ENCODE data around the gene DLG1. TPM values are rescaled to one million over a fixed set of nuclear protein-coding genes. Genes with fewer than 3 reads are reported as not detected.
"Not testable (repeated sequence)": the region's sequence is repeated elsewhere in the genome, so short reads cannot be mapped to it uniquely, and the experiment has no call there.

Gene DLG1
- polyA plus RNA-seq, 4 donors = 77.6 to 89.6 (median 84.2) TPM

GRCh38 chr3:197125636-197126035 is 172.8 kb downstream of the DLG1 start:
- DNase-seq (ENCODE audit: low read depth in 4 of 4, low spot score in 2 of 4) = no peak

- no peak for DNase-seq (ENCODE audit: low read depth in 4 of 4, low spot score in 2 of 4)
Observed at GRCh38 chr3:197124713-197125112, 173.7 kb downstream of the DLG1 start.

GRCh38 chr3:197122394-197122793 is 176.0 kb downstream of the DLG1 start:
- DNase-seq (ENCODE audit: low read depth in 4 of 4, low spot score in 2 of 4) = no peak

DNA sequence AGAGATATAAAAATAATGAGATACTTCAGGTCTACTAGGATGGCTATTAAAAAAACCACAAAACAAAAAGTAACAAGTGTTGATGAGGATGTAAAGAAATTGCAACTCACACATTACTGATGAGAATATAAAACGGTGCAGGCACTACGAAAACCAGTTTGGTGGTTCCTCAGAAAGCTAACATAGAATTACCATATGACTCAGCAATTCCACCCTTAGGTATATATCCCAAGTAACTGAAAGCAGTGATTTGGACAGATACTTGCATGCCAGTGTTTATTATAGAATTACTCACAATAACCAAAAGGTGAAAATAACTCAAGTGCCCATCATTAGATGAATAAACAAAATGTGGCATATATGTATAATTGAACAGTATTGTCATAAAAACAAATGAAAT is 181.3 kb downstream of the DLG1 start:
- no peak for DNase-seq (ENCODE audit: low read depth in 4 of 4, low spot score in 2 of 4)

GRCh38 chr3:197114007-197114406 is 184.4 kb downstream of the DLG1 start:
- no peak for DNase-seq (ENCODE audit: low read depth in 4 of 4, low spot score in 2 of 4)

- DNase-seq (ENCODE audit: low read depth in 4 of 4, low spot score in 2 of 4) = no peak
Observed at GRCh38 chr3:197111685-197112084, 186.7 kb downstream of the DLG1 start.

DNA sequence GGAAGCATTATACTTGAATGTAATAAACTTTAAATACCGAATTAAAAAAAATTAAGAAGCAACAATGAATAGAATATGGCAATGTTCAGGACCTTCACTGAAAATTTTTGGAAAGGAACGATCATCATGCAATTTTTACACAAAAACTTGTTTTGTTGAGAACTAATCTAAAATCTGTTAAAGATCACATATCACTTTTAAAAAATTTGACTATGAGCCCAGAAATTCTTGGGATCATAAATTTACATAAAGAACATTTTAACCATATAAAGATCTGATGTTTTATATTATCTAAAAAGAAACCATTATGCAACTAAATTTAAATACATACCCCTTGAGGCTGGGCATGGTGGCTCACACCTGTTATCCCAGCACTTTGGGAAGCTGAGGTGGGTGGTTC is 192.6 kb downstream of the DLG1 start:
- DNase-seq (ENCODE audit: low read depth in 4 of 4, low spot score in 2 of 4) = no peak

GRCh38 chr3:197104738-197105137 is 193.7 kb downstream of the DLG1 start:
- DNase-seq (ENCODE audit: low read depth in 4 of 4, low spot score in 2 of 4) = no peak

- DNase-seq (ENCODE audit: low read depth in 4 of 4, low spot score in 2 of 4) = no peak
Observed at GRCh38 chr3:197103766-197104165, 194.6 kb downstream of the DLG1 start.

- DNase-seq (ENCODE audit: low read depth in 4 of 4, low spot score in 2 of 4) = no peak
Observed at GRCh38 chr3:197093871-197094270, 204.5 kb downstream of the DLG1 start.

- DNase-seq (ENCODE audit: low read depth in 4 of 4, low spot score in 2 of 4) = peak in 1 of 4 donors; percentile 21
Observed at GRCh38 chr3:197088370-197088769, 210.0 kb downstream of the DLG1 start.

DNA sequence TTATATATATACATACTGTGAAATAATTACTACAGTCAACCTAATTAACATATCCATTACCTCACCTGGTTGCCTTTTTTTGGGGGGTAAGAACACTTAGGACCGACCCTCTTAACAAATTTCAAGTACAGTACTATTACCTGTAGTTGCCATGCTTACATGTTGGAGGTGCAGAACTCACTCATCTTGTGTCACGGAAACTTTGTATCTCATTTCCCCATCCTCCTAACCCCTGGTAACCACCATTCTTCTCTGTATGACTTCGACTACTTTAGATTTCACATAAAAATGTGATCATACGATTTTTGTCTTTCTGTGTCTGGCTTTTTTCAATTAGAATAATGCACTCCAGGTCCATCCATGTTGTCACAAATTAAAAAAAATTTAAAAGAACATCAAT is 213.3 kb downstream of the DLG1 start:
- no peak for DNase-seq (ENCODE audit: low read depth in 4 of 4, low spot score in 2 of 4)

DNA sequence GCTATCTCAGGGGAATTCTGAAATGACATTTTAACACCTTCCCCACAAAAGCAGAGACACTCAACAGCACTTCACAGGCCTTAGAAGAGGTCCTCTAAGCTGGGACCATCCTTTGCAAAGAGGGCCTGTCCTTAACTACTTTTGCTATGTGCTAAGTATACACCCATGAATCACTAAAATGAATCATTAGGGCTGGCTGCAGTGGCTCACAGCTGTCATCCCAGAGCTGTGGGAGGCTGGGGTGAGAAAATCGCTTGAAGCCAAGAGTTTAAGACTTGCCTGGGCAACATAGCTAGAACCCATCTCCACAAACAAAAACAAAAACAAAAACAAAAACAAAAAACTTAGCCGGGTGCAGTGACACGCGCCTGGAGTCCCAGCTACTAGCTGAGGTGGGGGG is 214.9 kb downstream of the DLG1 start:
- no peak for DNase-seq (ENCODE audit: low read depth in 4 of 4, low spot score in 2 of 4)

DNA sequence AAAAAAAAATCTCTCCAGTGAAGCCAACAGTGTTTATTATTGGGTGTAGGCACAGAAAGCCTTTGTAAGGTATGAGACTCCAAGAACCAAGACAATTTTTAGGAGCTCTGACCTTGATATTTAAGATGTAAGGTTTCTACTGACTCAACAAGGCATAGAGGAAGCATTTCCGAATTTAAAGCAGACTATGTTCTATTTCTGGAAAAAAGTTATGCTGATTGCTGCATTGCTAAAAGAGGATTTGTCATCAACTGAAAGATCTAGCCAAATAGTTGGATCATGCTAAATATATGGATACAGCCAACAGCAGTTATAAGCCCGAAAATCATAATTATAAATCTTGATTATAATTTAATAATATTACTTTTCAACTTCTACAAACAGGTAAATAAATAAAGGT is 215.5 kb downstream of the DLG1 start:
- no peak for DNase-seq (ENCODE audit: low read depth in 4 of 4, low spot score in 2 of 4)

DNA sequence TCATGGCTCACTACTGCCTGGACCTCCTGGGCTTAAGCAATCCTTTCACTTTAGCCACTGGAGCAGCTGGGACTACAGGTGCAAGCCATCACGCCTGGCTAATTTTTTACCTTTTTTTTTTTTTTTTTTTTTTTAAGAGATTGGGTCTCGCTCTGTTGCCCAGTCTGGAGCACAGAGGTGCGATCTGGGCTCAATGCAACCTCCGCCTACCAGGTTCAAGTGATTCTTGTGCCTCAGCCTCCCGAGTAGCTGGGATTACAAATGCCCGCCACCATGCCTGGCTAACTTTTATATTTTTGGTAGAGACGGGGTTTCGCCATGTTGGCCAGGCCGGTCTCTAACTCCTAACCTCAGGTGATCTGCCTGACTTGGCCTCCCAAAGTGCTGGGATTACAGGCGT is 218.1 kb downstream of the DLG1 start:
- DNase-seq (ENCODE audit: low read depth in 4 of 4, low spot score in 2 of 4) = no peak

DNA sequence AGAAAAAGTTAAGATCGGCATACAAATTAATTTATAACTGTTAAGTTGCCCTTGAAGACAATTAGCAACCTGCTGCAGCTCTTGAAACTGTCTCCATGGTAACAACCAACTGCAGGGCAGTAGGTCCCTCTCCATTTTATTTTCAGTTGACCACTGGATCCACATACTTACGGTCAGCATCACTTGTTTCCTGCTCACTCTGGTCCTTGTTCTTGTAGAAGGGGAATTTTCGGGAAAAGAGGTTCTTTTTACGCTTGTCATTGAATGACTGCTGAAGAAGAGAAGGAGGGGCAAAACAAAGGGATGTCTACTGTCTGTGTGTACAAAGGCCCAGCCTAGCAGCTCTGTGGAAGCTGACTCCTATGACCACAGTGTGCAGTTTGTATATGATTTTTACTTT is 222.0 kb downstream of the DLG1 start:
- no peak for DNase-seq (ENCODE audit: low read depth in 4 of 4, low spot score in 2 of 4)

DNA sequence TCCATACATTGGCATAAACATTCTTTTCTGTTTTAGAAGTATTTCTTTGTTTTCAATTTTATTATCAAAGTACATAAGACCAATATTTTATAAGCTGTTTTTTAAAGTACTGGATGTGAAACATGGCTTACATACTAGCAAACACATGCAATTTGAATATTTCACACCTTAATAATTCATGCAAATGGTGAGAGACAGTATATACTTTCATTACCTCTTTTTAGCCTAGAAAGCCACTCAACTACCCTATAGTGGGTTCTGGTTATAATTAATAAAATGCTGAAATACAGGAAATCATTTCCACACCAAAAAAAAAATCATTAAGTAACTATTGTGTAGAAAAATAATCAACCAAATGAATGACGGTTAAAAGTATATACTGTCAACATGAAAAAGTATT is 230.3 kb downstream of the DLG1 start:
- DNase-seq (ENCODE audit: low read depth in 4 of 4, low spot score in 2 of 4) = no peak

DNA sequence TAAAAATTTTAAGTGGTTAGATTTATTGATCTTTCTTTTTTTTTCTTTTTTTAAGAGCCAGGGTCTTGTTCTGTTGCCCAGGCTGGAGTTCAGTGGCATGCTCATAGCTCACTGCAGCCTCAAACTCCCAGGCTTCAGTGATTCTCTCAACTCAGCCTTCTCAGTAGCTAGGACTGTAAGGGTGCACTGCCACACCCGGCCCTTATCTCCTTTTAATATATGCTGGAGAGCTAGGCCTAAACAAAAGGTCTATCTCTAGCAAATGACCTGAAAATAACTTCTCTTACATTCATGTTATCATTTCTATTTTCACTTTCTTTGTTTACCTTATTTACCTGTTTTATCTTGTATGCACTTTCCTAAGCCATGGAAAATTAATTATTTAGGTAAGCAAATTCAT is 233.6 kb downstream of the DLG1 start:
- no peak for DNase-seq (ENCODE audit: low read depth in 4 of 4, low spot score in 2 of 4)

- no peak for DNase-seq (ENCODE audit: low read depth in 4 of 4, low spot score in 2 of 4)
Observed at GRCh38 chr3:197062446-197062845, 236.0 kb downstream of the DLG1 start.

GRCh38 chr3:197051637-197052036 is 246.8 kb downstream of the DLG1 start:
- DNase-seq (ENCODE audit: low read depth in 4 of 4, low spot score in 2 of 4) = not testable (repeated sequence)

- DNase-seq (ENCODE audit: low read depth in 4 of 4, low spot score in 2 of 4) = no peak
Observed at GRCh38 chr3:197050511-197050910, 247.9 kb downstream of the DLG1 start.

- no peak for DNase-seq (ENCODE audit: low read depth in 4 of 4, low spot score in 2 of 4)
Observed at GRCh38 chr3:197042539-197042938, 255.9 kb downstream of the DLG1 start.

- no peak for DNase-seq (ENCODE audit: low read depth in 4 of 4, low spot score in 2 of 4)
Observed at GRCh38 chr3:197041875-197042488, 256.4 kb downstream of the DLG1 start.
